ENCODE measurements around the gene ARGLU1. TPM values are rescaled to one million over a fixed set of nuclear protein-coding genes. Genes with fewer than 3 reads are reported as not detected.

Gene ARGLU1
- total RNA-seq, 3 donors from 2014 or later, result 122 to 181 (median 136) TPM

DNA sequence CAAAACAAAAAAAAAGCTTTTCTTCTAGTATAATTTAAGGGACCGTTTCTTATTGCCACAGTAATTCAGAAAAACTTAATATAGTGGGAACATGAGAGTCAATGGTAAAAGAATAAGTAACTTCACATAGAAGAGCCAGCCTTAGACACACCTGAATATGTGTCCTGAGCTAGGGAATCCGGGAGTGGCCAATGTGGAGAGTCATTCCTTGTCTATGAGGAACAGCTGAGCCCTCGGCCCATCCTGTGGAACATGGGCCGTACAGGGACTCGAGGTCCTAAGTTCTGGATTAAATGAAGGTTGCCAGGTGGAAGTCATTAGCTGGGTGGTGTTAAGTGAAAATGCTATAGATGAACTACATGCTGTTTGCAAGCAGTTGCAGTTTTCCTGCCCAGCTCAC, 64.7 kb downstream of the ARGLU1 start:
- TF ChIP-seq POLR2A (IDR thresholded peaks at IDR 0.05) (no peak), POLR2AphosphoS5 (IDR thresholded peaks at IDR 0.05) (no peak)
- TF ChIP-seq, protein P1, sequence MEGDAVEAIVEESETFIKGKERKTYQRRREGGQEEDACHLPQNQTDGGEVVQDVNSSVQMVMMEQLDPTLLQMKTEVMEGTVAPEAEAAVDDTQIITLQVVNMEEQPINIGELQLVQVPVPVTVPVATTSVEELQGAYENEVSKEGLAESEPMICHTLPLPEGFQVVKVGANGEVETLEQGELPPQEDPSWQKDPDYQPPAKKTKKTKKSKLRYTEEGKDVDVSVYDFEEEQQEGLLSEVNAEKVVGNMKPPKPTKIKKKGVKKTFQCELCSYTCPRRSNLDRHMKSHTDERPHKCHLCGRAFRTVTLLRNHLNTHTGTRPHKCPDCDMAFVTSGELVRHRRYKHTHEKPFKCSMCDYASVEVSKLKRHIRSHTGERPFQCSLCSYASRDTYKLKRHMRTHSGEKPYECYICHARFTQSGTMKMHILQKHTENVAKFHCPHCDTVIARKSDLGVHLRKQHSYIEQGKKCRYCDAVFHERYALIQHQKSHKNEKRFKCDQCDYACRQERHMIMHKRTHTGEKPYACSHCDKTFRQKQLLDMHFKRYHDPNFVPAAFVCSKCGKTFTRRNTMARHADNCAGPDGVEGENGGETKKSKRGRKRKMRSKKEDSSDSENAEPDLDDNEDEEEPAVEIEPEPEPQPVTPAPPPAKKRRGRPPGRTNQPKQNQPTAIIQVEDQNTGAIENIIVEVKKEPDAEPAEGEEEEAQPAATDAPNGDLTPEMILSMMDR (IDR thresholded peaks at IDR 0.05), result no peak
- Histone ChIP-seq H3K4me1 (no peaks in the 10 kb centered on the region), H3K27ac (no peak overlapping the region)

DNA sequence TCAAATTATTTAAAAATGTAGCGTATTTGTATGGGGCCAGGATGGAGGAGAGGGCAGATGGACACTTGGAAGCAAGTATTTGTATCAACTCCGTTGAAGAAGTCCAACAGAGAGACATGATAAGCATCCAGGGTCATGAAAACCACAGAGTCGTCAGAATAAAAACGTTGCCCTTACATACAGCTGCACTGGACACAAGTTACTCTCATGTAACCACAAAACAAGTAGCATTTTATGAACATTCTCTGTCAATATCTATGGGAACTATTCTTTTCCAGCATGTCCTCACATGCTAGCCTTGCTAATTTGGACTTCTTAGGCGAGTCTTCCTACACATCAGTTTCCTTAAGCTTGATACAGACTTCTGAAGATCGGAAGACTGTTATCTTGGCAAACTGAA, 67.5 kb downstream of the ARGLU1 start:
- no peaks in the 10 kb centered on the region for H3K36me3 ChIP-seq
- H3K27ac ChIP-seq, result no peak overlapping the region
- TF ChIP-seq POLR2AphosphoS5 (IDR thresholded peaks at IDR 0.05), result no peak
- TF ChIP-seq POLR2A (IDR thresholded peaks at IDR 0.05), result no peak
- TF ChIP-seq, protein P1 (IDR thresholded peaks at IDR 0.05), result no peak
- DNase-seq (ENCODE audit: low spot score in 2 of 2), result no peak
- no peaks in the 10 kb centered on the region for H3K9me3 ChIP-seq
- H3K4me3 ChIP-seq, result no peak overlapping the region
- no peaks in the 10 kb centered on the region for H3K4me1 ChIP-seq
- no peaks in the 10 kb centered on the region for H3K27me3 ChIP-seq
- intact Hi-C loops (cut with DNase I; ENCODE audit: low total_unique reads), result no loop called here

More for the DNA sequence above, 64.7 kb downstream of the ARGLU1 start:
- intact Hi-C loops (cut with DNase I; ENCODE audit: low total_unique reads), result no loop called here
- H3K27me3 ChIP-seq, result no peaks in the 10 kb centered on the region
- no peaks in the 10 kb centered on the region for H3K36me3 ChIP-seq
- H3K9me3 ChIP-seq, result no peaks in the 10 kb centered on the region
- H3K4me3 ChIP-seq, result no peak overlapping the region
- DNase-seq (ENCODE audit: low spot score in 2 of 2), result no peak

DNA sequence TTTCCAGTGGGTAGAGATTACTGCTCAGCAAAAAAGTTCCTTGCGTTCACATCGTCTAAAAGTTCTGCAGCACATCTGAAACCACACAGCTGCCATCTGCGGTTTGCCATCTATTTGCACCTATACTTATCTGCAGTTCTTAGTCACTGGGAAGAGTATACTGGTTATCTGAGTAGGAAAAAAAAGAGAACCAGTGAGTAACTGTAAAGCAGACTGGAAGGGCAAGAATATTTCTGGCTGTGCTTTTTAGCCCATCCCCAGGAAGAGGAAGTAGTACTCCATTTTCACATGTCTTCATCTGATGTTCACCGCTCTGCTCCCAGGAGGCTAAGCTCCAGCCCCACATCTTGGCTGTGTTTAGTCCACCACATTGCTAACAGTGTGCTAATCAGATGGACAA, 68.0 kb downstream of the ARGLU1 start:
- DNase-seq (ENCODE audit: low spot score in 2 of 2), result no peak
- H3K36me3 ChIP-seq, result no peaks in the 10 kb centered on the region
- no peak overlapping the region for H3K4me3 ChIP-seq
- intact Hi-C loops (cut with DNase I; ENCODE audit: low total_unique reads), result no loop called here
- H3K27ac ChIP-seq, result no peak overlapping the region
- no peaks in the 10 kb centered on the region for H3K27me3 ChIP-seq
- TF ChIP-seq, protein P1 (IDR thresholded peaks at IDR 0.05), result no peak
- no peak for TF ChIP-seq POLR2A (IDR thresholded peaks at IDR 0.05)
- no peak for TF ChIP-seq POLR2AphosphoS5 (IDR thresholded peaks at IDR 0.05)
- H3K9me3 ChIP-seq, result no peaks in the 10 kb centered on the region
- H3K4me1 ChIP-seq, result no peaks in the 10 kb centered on the region

DNA sequence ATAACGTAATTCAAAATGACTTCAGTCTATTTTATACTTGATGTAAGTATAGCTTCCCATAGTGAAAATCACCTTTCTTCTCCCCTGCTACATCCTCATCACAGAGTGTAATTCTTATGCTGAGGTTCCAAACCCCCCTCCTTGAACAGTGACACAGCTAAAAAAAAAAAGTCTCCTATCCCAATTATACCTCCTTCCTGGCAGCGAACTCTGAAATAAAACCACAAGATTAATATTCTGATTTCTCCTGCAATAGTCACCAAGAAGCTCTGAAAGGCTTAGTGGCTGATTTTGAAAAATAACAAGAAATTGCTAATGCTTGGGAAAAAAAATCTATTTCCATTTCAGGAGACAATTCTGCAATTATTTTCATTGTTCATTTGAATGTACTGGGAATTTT, 68.8 kb downstream of the ARGLU1 start:
- H3K4me3 ChIP-seq, result no peak overlapping the region
- no peaks in the 10 kb centered on the region for H3K9me3 ChIP-seq
- intact Hi-C loops (cut with DNase I; ENCODE audit: low total_unique reads), result no loop called here
- no peaks in the 10 kb centered on the region for H3K27me3 ChIP-seq
- H3K27ac ChIP-seq, result peak overlapping the region in 1 of 2 donors; percentile 8
- no peak for TF ChIP-seq POLR2AphosphoS5 (IDR thresholded peaks at IDR 0.05)
- TF ChIP-seq POLR2A (IDR thresholded peaks at IDR 0.05), result no peak
- TF ChIP-seq, protein P1 (IDR thresholded peaks at IDR 0.05), result no peak
- H3K36me3 ChIP-seq, result no peaks in the 10 kb centered on the region
- DNase-seq (ENCODE audit: low spot score in 2 of 2), result no peak
- H3K4me1 ChIP-seq, result no peaks in the 10 kb centered on the region

DNA sequence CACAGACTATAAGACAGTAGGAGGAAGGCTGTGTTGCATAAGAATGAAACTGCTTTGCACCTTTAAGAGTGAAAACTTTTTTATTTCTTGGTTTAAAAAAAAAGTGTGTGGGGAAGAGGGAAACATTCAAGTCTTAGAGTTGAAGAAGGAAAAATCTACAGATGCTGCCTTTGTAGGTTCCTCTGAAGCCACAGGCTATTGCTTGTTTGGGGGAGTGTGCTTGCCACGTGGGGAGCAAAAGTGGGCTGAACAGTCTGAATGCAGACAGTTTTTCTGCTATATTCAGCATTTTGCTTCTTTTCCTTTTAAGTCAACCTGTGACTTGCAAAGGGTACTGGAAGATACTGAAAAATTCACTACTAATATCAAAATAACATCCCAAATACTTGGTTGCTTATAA, 69.4 kb downstream of the ARGLU1 start:
- no peaks in the 10 kb centered on the region for H3K9me3 ChIP-seq
- no peak overlapping the region for H3K4me3 ChIP-seq
- no peak for DNase-seq (ENCODE audit: low spot score in 2 of 2)
- H3K36me3 ChIP-seq, result no peaks in the 10 kb centered on the region
- H3K4me1 ChIP-seq, result no peaks in the 10 kb centered on the region
- intact Hi-C loops (cut with DNase I; ENCODE audit: low total_unique reads), result no loop called here
- TF ChIP-seq POLR2A (IDR thresholded peaks at IDR 0.05) (no peak), POLR2AphosphoS5 (IDR thresholded peaks at IDR 0.05) (no peak)
- TF ChIP-seq, protein P1 (IDR thresholded peaks at IDR 0.05), result no peak
- no peaks in the 10 kb centered on the region for H3K27me3 ChIP-seq
- peak overlapping the region in 1 of 2 donors; percentile 8 for H3K27ac ChIP-seq

All from breast epithelium (tissue), 4 donors.